HG03571 (cell line): ENCODE measurements around the gene DMGDH.

ENCODE experiments used
- ATAC-seq: cut with Tn5 transposase; IDR thresholded peaks from one replicate; pipeline ENCODE4 v1.9.1; 2021; ENCODE audit not compliant: unreplicated experiment

Gene DMGDH

GRCh38 chr5:79069488-79070349, at the start of gene DMGDH, which contains the start of gene BHMT2:
TSS of gene DMGDH (minus strand) at chr5:79069674. CDS start at chr5:79069620, 54 bp downstream.
TSS of gene BHMT2 (plus strand) at chr5:79069767. CDS start at chr5:79069783, 16 bp downstream.
- no peak for ATAC-seq

GRCh38 chr5:79112703-79113058, 43.2 kb upstream of the DMGDH start:
- no peak for ATAC-seq

DNA sequence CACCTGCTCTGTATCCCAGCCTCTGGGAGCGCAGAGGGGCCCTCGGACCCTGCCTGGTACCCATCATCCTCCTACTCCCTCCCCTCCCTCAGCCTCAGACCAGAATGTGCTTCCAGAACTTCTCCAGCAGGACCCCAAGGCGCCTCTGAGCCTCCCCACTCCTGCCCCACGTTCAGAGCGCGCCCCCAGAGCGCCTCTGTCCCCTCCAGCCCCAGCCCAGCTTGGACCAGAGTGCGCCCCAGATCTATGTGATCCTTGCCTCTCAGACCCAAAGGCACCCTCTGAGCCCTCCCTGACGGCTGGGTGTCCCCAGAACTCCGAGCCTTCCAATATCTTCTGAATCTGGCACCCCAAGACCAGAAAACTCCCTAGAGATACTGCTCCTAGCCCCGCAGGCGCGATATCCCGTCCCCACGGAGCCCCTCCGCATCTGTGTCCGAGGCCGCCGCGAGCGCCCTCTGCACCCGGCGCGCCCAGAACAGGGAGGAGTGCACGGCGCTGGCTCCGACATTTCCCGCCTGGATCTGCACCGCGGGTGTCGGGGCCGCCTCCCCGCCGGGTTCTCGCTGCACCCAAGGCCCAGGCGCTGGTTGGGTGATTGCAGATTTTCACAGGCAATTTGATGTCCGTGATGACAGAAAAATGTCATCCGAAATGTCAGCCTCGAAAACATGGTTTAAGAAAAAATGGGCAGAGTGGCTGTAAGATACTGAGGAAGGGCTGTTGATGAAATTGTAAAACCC, 42.7 kb upstream of the DMGDH start:
- ATAC-seq, result no peak

- ATAC-seq, result no peak
Observed at GRCh38 chr5:79111387-79111959, 42.0 kb upstream of the DMGDH start, which contains the start of gene BHMT. TSS of gene BHMT (plus strand) at chr5:79111809. CDS start at chr5:79111886, 77 bp downstream.

GRCh38 chr5:79109527-79110492, 40.3 kb upstream of the DMGDH start:
- no peak for ATAC-seq

DNA sequence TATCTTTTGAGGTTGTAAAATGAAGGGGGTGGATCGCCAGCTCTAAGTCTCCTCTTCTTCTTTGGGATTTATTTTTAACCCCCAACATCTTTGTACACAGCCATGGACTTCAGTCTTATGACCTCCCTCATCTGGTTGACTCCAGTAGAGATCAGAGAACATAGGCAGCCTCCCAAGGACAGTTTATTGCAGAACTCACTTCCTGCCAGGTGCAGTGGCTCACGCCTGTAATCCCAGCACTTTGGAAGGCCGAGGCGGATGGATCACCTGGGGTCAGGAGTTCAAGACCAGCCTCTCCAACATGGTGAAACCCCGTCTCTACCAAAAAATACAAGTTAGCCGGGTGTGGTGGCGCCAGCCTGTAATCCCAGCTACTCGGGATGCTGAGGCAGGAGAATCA, 39.3 kb upstream of the DMGDH start:
- no peak for ATAC-seq

DNA sequence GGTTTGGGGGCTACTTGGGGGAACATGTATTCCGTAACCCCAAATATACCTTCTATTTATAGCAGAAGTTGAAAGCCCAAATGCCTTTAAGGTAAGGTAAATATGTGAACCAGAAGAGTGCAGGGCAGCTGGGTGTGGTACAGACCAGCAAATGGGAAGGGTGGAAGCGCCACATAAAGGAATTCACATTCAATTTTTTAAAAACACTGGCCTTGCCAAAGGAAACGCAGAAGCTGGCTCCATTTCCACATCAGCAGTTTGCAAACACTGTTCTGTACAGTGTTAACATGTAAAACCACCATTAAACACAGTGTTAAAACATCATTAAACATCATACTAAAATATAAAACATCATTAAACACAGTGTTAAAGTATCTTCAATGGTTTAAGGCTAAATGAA, 38.6 kb upstream of the DMGDH start:
- no peak for ATAC-seq

DNA sequence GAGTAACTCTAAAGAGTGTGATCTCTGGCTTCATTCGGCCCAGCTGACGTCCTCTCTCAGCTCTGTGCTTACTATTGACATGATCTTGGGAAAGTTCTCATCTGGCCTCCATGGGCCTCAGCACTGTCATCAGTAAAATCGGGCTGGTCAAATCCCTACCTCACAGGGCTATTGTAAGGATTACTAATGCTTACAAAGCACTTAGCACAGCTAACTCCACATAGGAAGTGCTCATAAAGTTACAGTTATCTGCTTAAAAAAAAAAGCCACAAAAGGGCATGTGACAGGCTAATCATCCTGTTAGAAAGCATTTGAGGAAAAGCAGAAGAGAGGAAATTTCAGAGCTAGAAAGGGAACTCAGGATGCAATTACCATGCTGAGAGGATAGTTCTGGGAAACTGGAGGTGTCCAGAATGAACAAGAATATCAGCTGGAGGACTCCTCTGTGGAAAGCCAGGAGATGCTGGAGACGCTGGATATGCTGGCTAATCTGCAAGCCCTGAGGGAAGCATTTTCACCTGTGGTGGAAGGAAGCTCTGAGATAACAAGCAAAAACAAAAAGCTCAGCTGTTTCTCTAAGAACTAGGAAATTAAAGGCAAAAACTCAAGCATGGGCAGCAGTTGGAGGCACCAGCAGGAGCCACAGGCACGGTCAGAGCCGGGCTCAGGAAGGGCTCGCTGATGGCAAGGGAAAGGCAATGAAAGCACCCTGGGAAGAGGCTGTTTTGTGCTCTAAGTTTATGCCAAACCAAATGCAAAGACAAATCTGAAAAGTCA, 37.7 kb upstream of the DMGDH start:
- no peak for ATAC-seq

GRCh38 chr5:79105868-79106267, 36.4 kb upstream of the DMGDH start:
- ATAC-seq, result no peak

- no peak for ATAC-seq
Observed at GRCh38 chr5:79093762-79094161, 24.3 kb upstream of the DMGDH start.

GRCh38 chr5:79091064-79091463, 21.6 kb upstream of the DMGDH start:
- ATAC-seq, result no peak

- no peak for ATAC-seq
Observed at GRCh38 chr5:79088507-79088906, 19.0 kb upstream of the DMGDH start.

DNA sequence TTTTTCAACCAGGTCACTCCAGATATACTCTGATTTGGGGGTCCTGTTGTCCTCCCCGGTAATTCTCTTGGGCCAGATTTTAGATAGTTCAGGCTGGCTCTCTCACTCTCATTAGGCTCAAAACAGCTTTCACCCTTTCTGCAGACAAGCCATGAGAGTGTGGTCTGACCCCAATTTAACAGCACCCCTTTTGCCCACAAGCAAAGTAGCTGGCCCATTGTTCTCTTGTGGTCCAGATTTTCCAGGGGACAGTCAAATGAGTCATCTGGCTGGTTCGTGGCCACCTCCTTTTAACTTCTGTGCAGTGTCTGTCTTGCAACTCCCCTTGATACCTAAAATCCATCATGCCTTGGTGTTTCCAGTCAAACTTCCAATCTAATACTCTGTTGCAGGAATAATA, 16.6 kb upstream of the DMGDH start:
- no peak for ATAC-seq

DNA sequence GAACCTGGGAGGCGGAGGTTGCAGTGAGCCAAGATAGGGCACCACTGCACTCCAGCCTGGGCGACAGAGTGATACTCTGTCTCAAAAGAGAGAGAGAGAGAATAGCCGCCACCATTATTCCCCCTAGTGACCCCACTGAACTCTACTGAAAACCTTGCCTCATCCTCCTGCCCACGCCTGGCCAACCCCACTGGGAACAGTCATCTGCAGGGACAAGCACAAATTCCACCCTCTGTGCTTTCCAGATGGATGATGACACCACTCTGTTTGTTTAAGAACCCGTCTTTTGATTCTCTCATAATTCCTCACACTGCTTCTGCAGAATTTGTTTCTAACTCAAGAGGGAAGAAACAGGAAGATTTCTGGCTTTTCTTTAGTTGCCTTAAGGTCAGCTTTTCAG, 12.3 kb upstream of the DMGDH start:
- no peak for ATAC-seq

DNA sequence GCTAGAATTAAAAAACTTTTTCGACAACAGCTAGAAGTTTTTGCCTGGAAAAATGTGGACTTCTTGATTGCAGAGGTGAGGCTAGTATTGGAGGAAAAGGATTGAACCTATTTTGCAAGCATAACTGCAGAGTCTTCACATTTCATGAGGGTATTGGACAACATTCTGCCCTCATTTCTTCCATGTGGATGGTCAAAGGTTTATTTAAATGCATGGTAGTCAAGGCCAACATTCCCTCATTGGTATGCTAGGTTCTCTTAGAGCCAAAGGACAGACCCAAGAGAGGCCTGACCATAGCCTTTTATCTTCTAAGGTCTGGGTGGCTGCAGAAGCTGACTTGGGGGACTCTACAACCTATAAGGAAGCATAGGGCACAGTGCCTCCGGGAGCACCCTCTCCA, 11.3 kb upstream of the DMGDH start:
- no peak for ATAC-seq

GRCh38 chr5:79077680-79078365, 8.3 kb upstream of the DMGDH start:
- ATAC-seq, result no peak

DNA sequence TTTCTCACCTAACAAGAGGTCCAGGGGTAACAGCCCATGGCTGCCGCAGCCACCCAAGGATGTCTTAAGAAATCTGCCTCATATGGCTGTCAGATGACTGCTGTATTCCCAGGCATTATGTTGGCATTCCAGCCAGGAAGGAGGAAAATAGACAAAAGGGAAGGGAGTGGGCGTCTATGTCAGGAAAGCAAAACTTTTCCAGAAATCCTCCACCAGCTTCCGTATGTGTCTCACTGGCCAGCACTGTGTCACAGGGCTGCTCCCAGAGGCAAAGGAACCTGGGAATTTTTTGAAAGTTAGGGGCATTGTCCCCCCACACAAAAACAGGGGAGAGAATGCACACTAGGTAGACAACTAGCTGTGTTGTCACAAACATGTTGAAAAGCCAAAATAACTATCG, 7.3 kb upstream of the DMGDH start:
- ATAC-seq, result no peak

GRCh38 chr5:79075646-79076426, 6.4 kb upstream of the DMGDH start:
- no peak for ATAC-seq

GRCh38 chr5:79074641-79075040, 5.2 kb upstream of the DMGDH start:
- no peak for ATAC-seq
